H1 (cell line): Measurements from ENCODE around the gene MACROD2. TPM values are rescaled to one million over a fixed set of nuclear protein-coding genes. Genes with fewer than 3 reads are reported as not detected.

Experiments
- CTCF ChIA-PET: fragments of 300-600 bp; sonication (Branson Sonifier 250); formaldehyde crosslinking; loops from one replicate; lab custom pipeline; 2021; ENCODE audit not compliant: partially characterized antibody; lab: Charles Lee
- POLR2A ChIA-PET: fragments of 300-600 bp; sonication (Branson Sonifier 250); formaldehyde crosslinking; loops from one replicate; lab custom pipeline; 2021; ENCODE audit warnings: inconsistent platforms; ENCODE audit not compliant: partially characterized antibody; lab: Charles Lee
- DNase-seq, 2 experiments: peaks; one replicate each; pipeline versions ENCODE4 v3.0.0 to v3.0.0-alpha.2; 2010 to 2022; ENCODE audit warnings: low spot score in 2 of 2, low read depth in 1 of 2, mixed read lengths in 1 of 2
- FAIRE-seq: peaks from 2 replicates; lab custom pipeline; 2011; peaks lifted over from hg19 to GRCh38; lab: Jason Lieb, UNC
- H2AFZ ChIP-seq: 2 replicates; pipeline ENCODE4 v1.8.1; 2012; ENCODE audit warnings: low read length, inconsistent platforms
- H2AK5ac ChIP-seq: 2 replicates; pipeline ENCODE4 v1.6.1; 2013; ENCODE audit warnings: low read depth, low read length
- H2BK120ac ChIP-seq: replicated peaks from 2 replicates; pipeline ENCODE3; 2013; ENCODE audit warnings: low read depth, low read length, inconsistent platforms
- H2BK12ac ChIP-seq: 2 replicates; pipeline ENCODE4 v1.6.1; 2013; ENCODE audit warnings: low read depth, low read length
- H2BK15ac ChIP-seq: 2 replicates; pipeline ENCODE4 v1.6.1; 2013; ENCODE audit warnings: low read length
- H2BK20ac ChIP-seq: 2 replicates; pipeline ENCODE4 v1.6.1; 2013; ENCODE audit warnings: low read length
- H2BK5ac ChIP-seq: 2 replicates; pipeline ENCODE4 v1.6.1; 2013; ENCODE audit warnings: low read depth, low read length
- H3K14ac ChIP-seq: 2 replicates; pipeline ENCODE4 v1.6.1; 2013; ENCODE audit warnings: inconsistent platforms; ENCODE audit not compliant: insufficient read length
- H3K18ac ChIP-seq: 2 replicates; pipeline ENCODE4 v1.6.1; 2013; ENCODE audit warnings: low read length; ENCODE audit errors: extremely low read depth
- H3K23ac ChIP-seq: 2 replicates; pipeline ENCODE4 v1.6.1; 2013; ENCODE audit warnings: inconsistent platforms; ENCODE audit not compliant: insufficient read length
- H3K23me2 ChIP-seq: 2 replicates; pipeline ENCODE4 v1.6.1; 2013; ENCODE audit warnings: low read depth, low read length
- H3K27ac ChIP-seq: 2 replicates; pipeline ENCODE4 v1.6.1; 2011; ENCODE audit warnings: low read depth, low read length, inconsistent platforms
- H3K27me3 ChIP-seq, 4 experiments: replicated peaks in 1 of 4; 1 replicate in 1 of 4; 2 replicates in 3 of 4; pipeline versions ENCODE4 v1.6.1 to v1.8.1; 2011 to 2013; ENCODE audit warnings: low read length in 3 of 4, mild to moderate bottlenecking in 3 of 4, inconsistent platforms in 2 of 4, mixed read lengths in 2 of 4, moderate library complexity in 1 of 4; ENCODE audit not compliant: control insufficient read depth in 3 of 4, insufficient read depth in 3 of 4; ENCODE audit errors: extremely low read depth in 1 of 4
- H3K36me3 ChIP-seq, 4 experiments: 2 replicates each; pipeline versions ENCODE4 v1.6.1 to v1.8.1; 2011 to 2013; ENCODE audit warnings: mild to moderate bottlenecking in 4 of 4, low read length in 3 of 4, moderate library complexity in 2 of 4, control low read depth in 1 of 4, inconsistent platforms in 1 of 4; ENCODE audit not compliant: insufficient read depth in 4 of 4, control insufficient read depth in 2 of 4
- H3K4ac ChIP-seq: replicated peaks from 2 replicates; pipeline ENCODE3; 2013; ENCODE audit warnings: low read length, low read depth, mixed read lengths, inconsistent platforms; ENCODE audit not compliant: insufficient read length
- H3K4me1 ChIP-seq, 4 experiments: replicated peaks in 1 of 4; 1 replicate in 1 of 4; 2 replicates in 3 of 4; pipeline versions ENCODE4 v1.6.1 to v1.8.1; 2011 to 2013; ENCODE audit warnings: low read length in 3 of 4, inconsistent platforms in 2 of 4, mixed read lengths in 1 of 4; ENCODE audit not compliant: insufficient read depth in 4 of 4, control insufficient read depth in 3 of 4
- H3K4me2 ChIP-seq, 2 experiments: 2 replicates each; pipeline versions ENCODE4 v1.6.1 to v1.8.1; 2011 to 2013; ENCODE audit warnings: low read depth in 2 of 2, low read length in 2 of 2, control low read depth in 1 of 2, inconsistent platforms in 1 of 2, mild to moderate bottlenecking in 1 of 2; ENCODE audit not compliant: insufficient read depth in 1 of 2
- H3K4me3 ChIP-seq, 4 experiments: fragments of 200-600, 300-600 bp in 1 of 4; sonication (generic), shearing (Covaris generic), sonication (Bioruptor Twin) in 1 of 4; 2 replicates each; pipeline versions ENCODE4 v1.5.1 to v1.8.1; 2011 to 2016; ENCODE audit warnings: low read length in 4 of 4, low read depth in 3 of 4, control low read depth in 2 of 4, inconsistent platforms in 2 of 4, mild to moderate bottlenecking in 2 of 4, mixed read lengths in 1 of 4, moderate library complexity in 1 of 4; ENCODE audit not compliant: insufficient read depth in 2 of 4; ENCODE audit errors: extremely low read depth in 1 of 4
- H3K56ac ChIP-seq: replicated peaks from 2 replicates; pipeline ENCODE3; 2013; ENCODE audit warnings: low read depth, mild to moderate bottlenecking, mixed read lengths, low read length, inconsistent platforms; ENCODE audit not compliant: insufficient read length
- H3K79me1 ChIP-seq: 2 replicates; pipeline ENCODE4 v1.6.1; 2013; ENCODE audit warnings: low read depth, low read length, control low read depth
- H3K79me2 ChIP-seq, 2 experiments: 2 replicates each; pipeline versions ENCODE4 v1.6.1 to v1.8.1; 2012 to 2013; ENCODE audit warnings: low read length in 2 of 2, mild to moderate bottlenecking in 2 of 2, inconsistent platforms in 1 of 2; ENCODE audit not compliant: insufficient read depth in 2 of 2, control insufficient read depth in 1 of 2
- H3K9ac ChIP-seq, 4 experiments: replicated peaks in 1 of 4; 1 replicate in 1 of 4; 2 replicates in 3 of 4; pipeline versions ENCODE4 v1.6.1 to v1.8.1; 2011 to 2013; ENCODE audit warnings: low read depth in 3 of 4, low read length in 3 of 4, control low read depth in 2 of 4, mild to moderate bottlenecking in 2 of 4, moderate library complexity in 2 of 4, inconsistent platforms in 1 of 4; ENCODE audit errors: extremely low read depth in 1 of 4
- H3K9me3 ChIP-seq, 2 experiments: 2 replicates each; pipeline versions ENCODE4 v1.6.1 to v1.8.1; 2012 to 2013; ENCODE audit warnings: mild to moderate bottlenecking in 2 of 2, moderate library complexity in 2 of 2, control low read depth in 1 of 2, inconsistent platforms in 1 of 2, low read depth in 1 of 2, low read length in 1 of 2, mixed read lengths in 1 of 2; ENCODE audit not compliant: insufficient read depth in 2 of 2
- H4K20me1 ChIP-seq, 2 experiments: replicated peaks in 1 of 2; 2 replicates each; pipeline versions ENCODE3 to v1.8.1; 2011 to 2013; ENCODE audit warnings: inconsistent platforms in 2 of 2, low read length in 2 of 2, mild to moderate bottlenecking in 1 of 2; ENCODE audit not compliant: insufficient read depth in 2 of 2, control insufficient read depth in 1 of 2
- H4K5ac ChIP-seq: 2 replicates; pipeline ENCODE4 v1.6.1; 2013; ENCODE audit warnings: low read length, low read depth, mixed read lengths, inconsistent platforms; ENCODE audit not compliant: insufficient read length
- H4K8ac ChIP-seq: 2 replicates; pipeline ENCODE4 v1.8.0; 2013; ENCODE audit warnings: mild to moderate bottlenecking, moderate library complexity, low read length, inconsistent platforms; ENCODE audit not compliant: insufficient read depth; ENCODE audit errors: extremely low read depth
- H4K91ac ChIP-seq: replicated peaks from 2 replicates; pipeline ENCODE3; 2013; ENCODE audit warnings: low read length, mixed read lengths, inconsistent platforms; ENCODE audit not compliant: insufficient read length
- ATF2 ChIP-seq: IDR thresholded peaks from 2 replicates; pipeline ENCODE4 v1.6.1; 2012; ENCODE audit warnings: low read length, inconsistent platforms
- CBX8 ChIP-seq: fragments of 300-800, 300-1000 bp; sonication (generic); IDR thresholded peaks from 2 replicates; pipeline ENCODE4 v1.7.1; 2016; ENCODE audit warnings: low read depth, low read length, borderline replicate concordance
- CEBPB ChIP-seq: IDR thresholded peaks from 2 replicates; pipeline ENCODE4 v1.6.1; 2012; ENCODE audit warnings: low read depth, low read length
- GTF2F1 ChIP-seq: IDR thresholded peaks from 2 replicates; pipeline ENCODE4 v1.6.1; 2012; ENCODE audit warnings: low read depth, low read length, improper control_type of control experiment, borderline replicate concordance
- HDAC2 ChIP-seq, 2 experiments: fragments of 300-600 bp in 1 of 2; sonication (generic) in 1 of 2; IDR thresholded peaks; 2 replicates each; pipeline ENCODE4 v1.6.1; 2011 to 2012; ENCODE audit warnings: low read depth in 2 of 2, low read length in 2 of 2, mild to moderate bottlenecking in 2 of 2, moderate library complexity in 2 of 2, borderline replicate concordance in 1 of 2, inconsistent platforms in 1 of 2
- HDAC6 ChIP-seq: IDR thresholded peaks from one replicate; pipeline ENCODE4 v1.7.1; 2012; ENCODE audit warnings: low read depth, mild to moderate bottlenecking, inconsistent platforms, low read length, moderate library complexity
- KDM4A ChIP-seq: IDR thresholded peaks from one replicate; pipeline ENCODE4 v1.7.1; 2012; ENCODE audit warnings: low read depth, mild to moderate bottlenecking, moderate library complexity, low read length, inconsistent platforms; ENCODE audit not compliant: severe bottlenecking
- MAX ChIP-seq: IDR thresholded peaks from 2 replicates; pipeline ENCODE4 v1.6.1; 2012; ENCODE audit warnings: inconsistent platforms
- SP1 ChIP-seq: IDR thresholded peaks from 2 replicates; pipeline ENCODE4 v1.6.1; 2011; ENCODE audit warnings: low read depth, low read length
- WGBS, 2 experiments: shearing (Covaris generic) in 1 of 2; methylation state at CpG; one replicate each; pipeline versions ENCODE4 v1.1.6 to v1.1.7; 2013 to 2015; ENCODE audit warnings: low lambda C conversion rate in 2 of 2, mixed read lengths in 2 of 2, inconsistent platforms in 1 of 2, low coverage in 1 of 2, missing lambda C conversion rate in 1 of 2; ENCODE audit not compliant: insufficient replicate concordance in 2 of 2, insufficient coverage in 1 of 2, insufficient read length in 1 of 2; ENCODE audit errors: extremely low coverage in 1 of 2, missing lambda C conversion rate in 1 of 2; 5-methylcytosine and 5-hydroxymethylcytosine counted together
- polyA plus RNA-seq, 7 experiments: library from polyadenylated mRNA; depleted of rRNA in 3 of 7; stranded (reverse) in 5 of 7; unstranded in 2 of 7; fragments of >200 nt in 5 of 7; fragments of 200-250 nt in 2 of 7; gene quantifications; 1 replicate in 5 of 7; 2 replicates in 1 of 7; 4 replicates in 1 of 7; pipeline versions ENCODE4 v1.2.1 to v1.2.3, GENCODE V29; 2011 to 2013; ENCODE audit warnings: missing spikeins in 2 of 7, mixed read lengths in 2 of 7
- total RNA-seq: library from RNA; stranded (reverse); fragmentation: NEBNext Ultra II Directional; extraction: Animal tissue kit (Norgen Biotek cat#: 25700); gene quantifications from 2 replicates; pipeline ENCODE4 v1.2.1, GENCODE V29; 2021

The MACROD2 gene
- total and polyA plus RNA-seq, 2 of the 8 experiments (the other 6 are each of a cell fraction or from before 2014, with no cell fraction given) = 0.70 to 3.9 TPM

- Histone ChIP-seq H3K9ac (no peak overlapping the region), H3K4me3 (no peak overlapping the region), H3K14ac (no peak overlapping the region), H3K18ac (no peak overlapping the region), H2BK20ac (no peak overlapping the region), H3K23me2 (no peaks in the 10 kb centered on the region), H3K56ac (no peak overlapping the region), H3K23ac (no peak overlapping the region), H3K4ac (no peak overlapping the region), H3K27me3 (no peaks in the 10 kb centered on the region), H4K91ac (no peak overlapping the region), H3K27ac (no peak overlapping the region), H3K36me3 (no peaks in the 10 kb centered on the region), H2BK12ac (no peak overlapping the region), H3K4me1 (no peaks in the 10 kb centered on the region), H4K8ac (no peak overlapping the region), H2BK5ac (no peak overlapping the region), H2BK120ac (no peak overlapping the region), H3K79me1 (no peaks in the 10 kb centered on the region), H2AFZ (no peak overlapping the region), H3K4me2 (no peak overlapping the region), H4K5ac (no peak overlapping the region), H3K9me3 (no peaks in the 10 kb centered on the region), H3K79me2 (no peaks in the 10 kb centered on the region), H2AK5ac (no peak overlapping the region), H2BK15ac (no peak overlapping the region), H4K20me1 (no peaks in the 10 kb centered on the region)
- POLR2A ChIA-PET = no interaction called here
- 90% methylated on average over 3 of the region's 3 CpGs; no CpG with 5 or more reads in 1 of the 2 experiments for WGBS, 2 experiments
- CTCF ChIA-PET = interaction anchor here (1.0 kb wide), 1 partner anchor 10 kb away, joined by 10 read pairs; no protein-coding TSS in a partner anchor
- DNase-seq = no peak
- no peak for FAIRE-seq
- TF ChIP-seq GTF2F1 (no peak), HDAC2 (IDR thresholded peaks at IDR 0.05; ENCODE audit: borderline replicate concordance in 1 of 2, low read depth in 2 of 2, low read length in 2 of 2) (no peak), CEBPB (no peak), MAX (no peak), HDAC6 (no peak), KDM4A (no peak), CBX8 (no peak), SP1 (no peak), ATF2 (no peak)
Observed at GRCh38 chr20:14064333-14064732, 69.0 kb downstream of the MACROD2 start.
